Activated CD8-positive, alpha-beta memory T cell treated with anti-CD3 and anti-CD28 coated beads, Interleukin-2, amount 50 U/mL, for 1 hour (primary cell): ENCODE data around the gene NUDT1.

ENCODE experiments used
- DNase-seq: peaks from one replicate; pipeline ENCODE4 v3.0.0-alpha.2; 2020; ENCODE audit errors: extremely low read depth

The NUDT1 gene

DNA sequence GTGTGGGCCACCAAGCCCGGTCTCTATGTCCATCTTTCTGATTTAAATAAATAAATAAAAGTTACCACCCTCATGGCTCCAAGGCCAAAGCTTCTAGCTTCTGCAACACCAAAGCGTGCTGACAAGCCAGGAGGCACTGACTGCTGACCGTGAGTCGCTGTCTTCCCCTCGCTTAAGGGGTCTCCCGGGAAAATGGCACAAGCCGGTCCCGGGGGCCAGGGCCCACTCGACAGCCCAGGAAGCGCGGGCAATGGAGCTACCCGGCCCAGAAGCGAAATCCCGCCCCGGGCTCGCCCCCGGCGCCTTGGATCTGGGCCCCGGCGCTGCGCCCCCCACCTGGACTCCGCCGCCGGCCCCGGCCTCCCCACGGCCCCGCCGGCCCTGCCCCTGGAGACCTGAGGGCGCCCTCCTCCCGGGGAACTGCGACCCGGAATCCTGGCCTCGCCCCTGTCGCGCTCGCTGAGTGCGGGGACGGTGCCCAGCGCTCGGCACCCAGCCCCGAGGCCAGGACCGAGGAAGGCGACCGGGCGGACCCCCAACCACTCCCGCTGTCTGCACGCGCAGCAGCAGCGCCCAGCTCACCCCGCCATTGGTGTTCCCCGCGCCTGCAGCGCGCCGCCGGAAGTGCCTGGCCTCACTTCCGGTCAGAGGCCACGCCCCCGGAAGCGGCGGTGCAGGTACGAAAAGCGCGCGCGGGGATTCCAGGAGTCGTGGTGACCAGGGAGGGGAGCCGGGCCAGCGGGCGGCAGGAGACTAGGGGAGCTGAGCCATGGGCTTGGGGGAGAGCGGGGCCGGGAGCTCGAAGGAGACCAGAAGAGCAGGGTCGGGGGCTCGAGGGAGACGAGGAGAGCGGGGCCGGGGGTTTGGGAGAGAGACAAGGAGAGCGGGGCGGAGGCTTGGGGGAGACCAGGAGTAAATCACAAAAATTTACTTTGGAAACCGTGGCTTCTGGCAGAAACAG, at the start of gene NUDT1, which contains the start of gene MRM2:
Gene NUDT1 (plus strand): TSS at position 647 of the 961 bp plus-strand sequence. CDS start 2,349 bp downstream, outside the sequence.
Gene MRM2 (minus strand): TSS at position 626 of the 961 bp plus-strand sequence. CDS start 36 bp downstream, at position 590.
- DNase-seq: no peak

DNA sequence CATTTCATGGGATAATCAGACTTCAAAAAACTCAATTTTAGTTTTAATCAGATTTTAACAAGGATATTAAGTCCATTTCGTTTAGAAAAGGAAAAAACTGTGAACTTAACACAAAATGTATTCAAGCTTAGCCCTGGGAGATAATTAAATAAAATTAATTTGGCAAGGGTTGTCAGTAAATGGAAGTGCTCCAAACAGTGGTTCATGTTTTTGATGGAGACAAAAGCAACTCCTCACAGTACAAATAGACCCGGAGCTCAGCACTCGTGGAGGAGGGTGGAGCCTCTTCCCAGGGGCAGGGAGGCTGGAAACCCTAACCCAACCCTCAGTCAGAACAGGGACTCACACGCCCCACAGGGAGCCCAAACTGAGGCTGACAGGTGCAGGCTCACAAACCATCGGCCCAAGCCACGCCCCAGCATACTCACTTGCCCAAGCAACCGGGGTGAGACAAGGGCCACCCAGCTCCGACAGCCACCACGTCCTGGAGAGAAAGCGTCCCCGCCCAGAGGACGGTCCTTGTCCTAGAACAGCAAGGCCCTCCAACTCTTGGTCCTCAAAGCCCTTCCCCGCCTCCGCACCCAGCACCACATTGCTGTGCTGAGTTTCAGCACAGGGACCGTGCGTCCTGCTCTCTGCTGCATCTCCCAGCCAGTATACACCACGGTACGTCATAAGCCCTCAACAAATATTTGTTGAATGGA, 49.0 kb upstream of the NUDT1 start:
- no peak for DNase-seq

DNA sequence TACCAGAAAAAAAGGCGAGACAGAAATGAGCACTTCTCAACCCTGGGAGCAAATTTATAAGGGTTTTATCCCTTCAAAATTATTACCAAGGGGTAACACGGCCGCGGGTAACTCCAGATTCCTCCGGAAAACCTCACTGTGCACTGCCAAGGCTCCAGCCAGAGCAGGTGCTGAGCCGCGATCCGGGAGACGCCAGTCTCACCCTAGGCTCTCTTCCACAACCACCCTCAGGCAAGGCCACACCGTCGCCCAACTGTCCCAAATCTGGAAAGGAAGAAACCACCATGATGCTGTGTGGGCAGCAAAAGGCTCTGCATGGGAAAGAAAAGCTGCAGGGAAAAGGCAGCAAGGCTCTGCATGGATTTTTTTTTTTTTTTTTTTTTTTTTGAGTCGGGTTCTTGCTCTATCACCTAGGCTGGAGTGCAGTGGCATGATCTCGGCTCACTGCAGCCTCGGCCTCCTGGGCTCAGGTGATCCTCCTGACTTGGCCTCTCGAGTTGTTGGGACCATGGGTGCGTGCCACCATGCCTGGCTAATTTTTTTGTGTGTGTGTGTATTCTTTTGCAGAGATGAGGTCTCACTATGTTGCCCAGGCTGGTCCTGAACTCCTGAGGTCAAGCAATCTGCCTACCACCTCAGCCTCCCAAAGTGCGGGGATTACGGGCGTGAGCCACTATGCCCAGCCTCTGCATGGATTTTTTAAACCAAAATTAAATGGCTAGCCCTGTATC, 48.3 kb upstream of the NUDT1 start:
- DNase-seq: no peak

DNA sequence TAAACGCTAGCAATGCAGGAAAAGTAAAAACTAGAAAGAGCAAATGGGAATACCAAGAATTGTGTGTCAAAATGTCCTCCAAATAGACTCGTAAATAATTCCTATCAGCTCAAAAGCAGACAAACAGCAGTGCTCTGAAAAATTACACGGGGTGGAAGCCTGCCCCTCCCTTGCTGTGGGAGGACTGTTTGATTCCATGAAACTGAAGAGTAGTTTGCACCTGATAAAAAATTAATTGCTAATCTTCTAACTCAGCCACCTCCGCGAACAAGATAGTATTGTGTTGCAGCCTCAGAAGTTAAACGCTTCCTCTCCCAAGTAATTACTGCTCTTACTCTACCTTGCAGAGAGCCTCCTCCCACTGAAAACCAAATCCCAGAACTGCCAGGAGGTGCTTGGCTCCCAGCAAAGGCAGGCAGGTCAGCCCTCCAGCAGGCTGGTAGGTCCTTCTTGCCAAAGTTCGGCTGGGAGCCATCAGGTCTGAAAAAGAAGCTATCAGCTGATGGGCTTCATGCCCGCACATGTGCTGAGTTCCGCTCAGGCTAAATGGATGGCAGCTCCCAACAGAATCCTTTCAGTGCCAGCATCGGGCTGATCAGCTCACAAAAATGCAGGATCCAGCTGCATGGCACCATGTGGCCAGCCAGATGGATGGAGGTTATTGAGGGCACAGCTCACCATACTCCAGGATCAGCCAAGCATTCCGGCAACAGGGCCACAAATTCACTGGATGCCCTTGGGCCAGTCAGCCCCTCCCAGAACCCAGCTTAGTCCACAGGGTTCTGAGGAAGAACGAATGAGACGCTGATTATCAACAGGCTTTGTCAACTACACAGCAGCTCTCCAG, 46.4 kb upstream of the NUDT1 start:
- no peak for DNase-seq

DNA sequence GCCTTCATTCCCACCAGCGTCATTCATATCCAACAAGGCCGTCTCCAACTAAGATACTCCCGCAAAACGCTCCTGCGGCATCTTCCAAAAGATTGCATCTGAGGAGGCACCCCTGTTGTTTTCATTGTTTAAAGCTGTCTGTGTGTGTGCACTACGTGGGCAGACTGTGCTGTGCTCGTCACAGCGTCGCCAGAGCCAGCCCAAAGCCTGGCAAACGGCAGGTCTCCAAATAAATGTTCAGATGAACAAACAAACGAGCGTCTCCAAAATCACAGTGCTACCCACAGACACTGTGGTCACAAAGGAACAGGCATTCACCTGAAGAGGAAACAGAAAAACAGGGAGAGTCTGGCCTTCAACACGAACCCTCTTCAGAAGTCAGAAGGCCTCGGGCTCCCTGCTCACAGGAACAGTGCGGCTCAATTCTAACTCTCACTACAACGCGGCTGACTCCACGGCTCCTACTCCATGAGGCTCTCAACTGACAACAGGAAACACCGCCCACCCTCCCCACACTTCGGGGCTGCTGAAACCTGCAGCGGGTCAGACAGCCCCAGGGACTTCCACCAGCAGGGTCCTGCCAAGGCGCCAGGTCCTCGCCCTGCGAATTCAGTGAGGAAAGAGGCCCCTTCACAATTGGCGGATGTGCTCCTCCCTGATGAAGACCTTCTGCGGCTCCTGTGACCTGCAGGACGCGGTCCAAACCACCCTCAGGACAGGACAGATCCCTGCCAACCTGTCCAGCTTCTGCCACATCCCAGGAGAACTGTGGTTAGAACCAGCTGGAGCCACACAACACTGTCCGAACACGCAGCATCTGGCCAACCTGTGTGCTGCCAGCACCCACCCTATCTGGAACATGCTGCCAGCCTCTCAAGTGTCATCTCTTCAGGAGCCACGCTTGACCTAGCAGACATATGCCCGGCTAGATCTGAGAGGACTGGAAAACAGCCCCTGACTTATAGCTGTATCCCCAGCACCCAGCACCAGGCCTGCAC, 45.3 kb upstream of the NUDT1 start:
- no peak for DNase-seq

DNA sequence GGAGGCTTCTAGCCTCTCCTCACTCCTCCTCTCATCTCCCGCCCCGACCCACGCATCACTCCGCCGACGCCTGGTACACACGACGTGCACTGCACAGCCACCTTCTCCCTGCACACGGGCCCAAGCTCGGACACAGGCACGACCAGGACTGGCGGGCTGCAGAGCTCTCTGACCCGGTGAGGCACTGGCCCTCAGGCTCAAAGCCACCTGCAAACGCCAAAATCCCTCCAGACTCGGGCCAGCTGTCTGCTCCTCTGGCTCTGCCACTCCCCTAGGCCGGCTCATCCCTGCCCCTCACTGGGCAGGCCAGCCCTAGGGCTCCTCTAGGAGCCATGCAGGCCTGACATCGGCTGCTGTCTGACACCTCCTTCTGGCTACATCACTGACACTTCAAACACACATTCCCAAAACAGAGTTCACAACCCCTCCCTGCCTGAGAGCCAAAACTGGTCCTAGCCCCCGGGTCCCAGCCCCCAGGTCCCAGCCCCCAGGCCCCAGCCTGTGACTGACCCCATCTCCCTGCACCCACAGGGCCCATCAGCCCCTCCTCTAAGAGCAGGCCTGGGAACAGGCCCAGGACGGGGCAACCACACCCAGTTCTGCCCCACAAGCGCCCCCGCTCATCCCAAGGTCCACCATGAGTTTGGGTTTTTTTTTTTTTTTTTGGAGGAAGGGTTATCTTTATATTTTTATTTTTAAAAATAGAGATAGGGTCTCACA, 44.4 kb upstream of the NUDT1 start:
- no peak for DNase-seq

DNA sequence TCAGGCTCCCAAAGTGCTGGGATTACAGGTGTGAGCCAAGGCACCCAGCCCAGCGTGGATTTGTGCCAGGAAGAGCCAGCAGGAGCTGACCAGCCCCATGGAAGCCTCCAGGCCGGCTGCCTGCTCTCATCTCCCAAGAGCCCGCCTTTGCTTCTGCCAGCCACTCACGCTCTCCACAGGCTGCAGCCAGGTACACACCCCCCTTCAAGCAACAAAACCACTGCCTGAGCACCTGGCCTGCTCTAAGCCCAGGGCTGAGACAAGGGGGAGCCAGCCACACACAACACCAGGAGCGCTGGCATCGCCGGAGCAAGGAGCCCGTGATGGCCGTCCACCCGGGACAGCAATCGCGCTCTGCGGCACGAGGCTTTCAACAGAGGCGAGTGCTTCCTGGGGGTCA, 43.8 kb upstream of the NUDT1 start:
- no peak for DNase-seq

DNA sequence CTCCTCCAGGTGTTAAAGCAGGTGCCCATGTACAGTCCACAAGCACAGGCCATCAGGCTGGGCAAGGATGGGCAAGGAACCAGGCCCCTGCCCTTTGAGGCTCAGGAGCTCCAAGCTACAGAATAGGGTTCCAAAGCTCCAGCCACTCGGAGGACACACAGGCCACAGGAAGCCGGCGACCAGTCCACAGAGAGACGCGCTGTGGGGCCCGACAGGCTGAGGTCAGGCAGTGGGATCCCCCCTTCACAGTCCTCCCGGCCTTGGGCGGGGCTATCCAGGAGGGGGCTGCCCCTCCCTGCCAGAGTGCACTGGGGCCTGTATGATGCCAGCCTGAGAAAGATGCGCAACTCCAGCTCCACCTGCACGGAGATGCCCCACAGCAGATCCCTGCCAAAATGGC, 43.3 kb upstream of the NUDT1 start:
- no peak for DNase-seq

DNA sequence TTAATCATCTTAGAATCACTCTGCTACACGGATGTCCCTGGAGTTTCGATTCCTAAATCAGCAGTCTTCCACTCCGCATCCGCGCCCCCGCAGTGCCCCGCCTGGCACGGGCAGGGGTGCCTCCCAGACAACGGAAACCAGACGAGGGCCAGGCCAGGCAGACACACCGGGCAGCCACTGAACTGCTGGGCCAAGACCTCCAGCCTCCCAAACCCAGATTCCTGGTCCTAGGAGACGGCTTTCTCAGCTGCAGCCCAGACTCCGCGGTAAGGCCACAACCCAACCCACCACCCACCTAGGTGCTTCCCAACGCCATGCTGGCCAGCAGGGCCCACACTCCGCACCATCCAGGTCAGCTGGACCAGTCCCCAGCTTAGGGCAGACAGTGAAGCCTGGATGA, 42.5 kb upstream of the NUDT1 start:
- no peak for DNase-seq

DNA sequence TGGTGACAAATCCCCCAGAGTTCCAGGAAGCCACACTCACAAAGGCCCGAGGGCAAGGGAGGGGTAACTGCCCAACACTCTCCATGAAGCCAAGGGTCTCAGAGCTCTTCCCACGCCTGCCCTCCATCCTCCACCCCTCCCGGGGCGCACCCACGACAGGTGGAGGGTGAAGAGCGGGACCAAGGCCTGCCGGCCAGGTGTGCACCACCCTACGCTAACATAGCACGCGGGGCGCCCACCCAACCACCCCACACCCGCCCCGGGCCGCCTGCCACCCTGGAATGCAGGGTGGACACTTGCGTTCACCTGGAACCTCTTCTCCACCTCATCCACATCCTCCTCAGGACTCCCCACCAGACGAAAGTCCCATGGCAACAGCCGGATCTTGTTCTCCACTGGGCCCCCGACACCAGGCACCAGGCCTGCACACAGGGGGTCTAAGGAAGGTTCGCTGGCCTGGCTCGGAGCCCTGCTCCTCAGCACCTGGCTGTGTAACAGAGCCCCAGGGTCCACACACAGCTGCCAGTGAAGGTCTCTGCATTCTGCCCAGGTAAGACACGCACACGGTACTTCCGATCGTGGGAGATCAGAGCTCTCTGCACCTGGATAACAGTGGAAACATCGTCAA, 42.0 kb upstream of the NUDT1 start:
- DNase-seq: no peak

DNA sequence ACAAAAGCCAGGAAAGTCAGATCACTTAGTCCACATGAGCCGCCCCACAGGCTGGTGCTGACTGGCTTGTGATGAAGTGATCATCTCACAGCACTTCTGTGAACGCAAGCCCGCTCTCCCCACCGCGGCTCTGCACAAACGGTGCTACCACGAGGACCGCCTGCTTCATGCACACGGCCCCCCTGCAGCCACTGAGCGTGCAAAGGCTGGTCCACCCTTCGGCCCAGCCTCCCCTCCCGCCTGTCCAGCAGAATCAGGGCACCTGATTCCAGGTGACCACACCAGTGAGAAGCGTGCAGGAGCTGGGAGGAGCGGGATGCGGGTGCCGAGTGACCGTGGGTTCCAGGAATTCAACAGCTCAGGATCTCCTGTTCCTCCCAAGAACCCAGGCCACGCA, 41.4 kb upstream of the NUDT1 start:
- DNase-seq: no peak

DNA sequence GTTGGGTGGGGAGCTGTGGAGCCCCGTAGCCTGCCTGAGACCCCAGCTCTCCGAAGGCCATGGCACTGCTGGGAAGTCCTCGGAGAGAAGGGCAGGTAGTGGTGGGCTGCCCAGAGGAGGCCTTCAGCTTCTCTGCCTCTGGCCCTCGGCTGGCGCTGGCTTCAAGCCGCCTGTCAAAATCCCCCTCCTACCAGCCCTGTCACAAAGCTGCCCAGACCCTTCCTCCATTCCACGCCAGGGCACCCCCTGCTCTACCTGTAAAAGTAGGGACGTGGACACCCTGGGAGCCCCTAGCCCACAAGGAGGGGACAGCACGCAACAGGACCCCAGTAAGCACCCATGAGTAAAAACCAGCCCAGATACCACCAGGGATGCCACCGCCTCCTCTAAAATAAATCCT, 40.9 kb upstream of the NUDT1 start:
- no peak for DNase-seq

DNA sequence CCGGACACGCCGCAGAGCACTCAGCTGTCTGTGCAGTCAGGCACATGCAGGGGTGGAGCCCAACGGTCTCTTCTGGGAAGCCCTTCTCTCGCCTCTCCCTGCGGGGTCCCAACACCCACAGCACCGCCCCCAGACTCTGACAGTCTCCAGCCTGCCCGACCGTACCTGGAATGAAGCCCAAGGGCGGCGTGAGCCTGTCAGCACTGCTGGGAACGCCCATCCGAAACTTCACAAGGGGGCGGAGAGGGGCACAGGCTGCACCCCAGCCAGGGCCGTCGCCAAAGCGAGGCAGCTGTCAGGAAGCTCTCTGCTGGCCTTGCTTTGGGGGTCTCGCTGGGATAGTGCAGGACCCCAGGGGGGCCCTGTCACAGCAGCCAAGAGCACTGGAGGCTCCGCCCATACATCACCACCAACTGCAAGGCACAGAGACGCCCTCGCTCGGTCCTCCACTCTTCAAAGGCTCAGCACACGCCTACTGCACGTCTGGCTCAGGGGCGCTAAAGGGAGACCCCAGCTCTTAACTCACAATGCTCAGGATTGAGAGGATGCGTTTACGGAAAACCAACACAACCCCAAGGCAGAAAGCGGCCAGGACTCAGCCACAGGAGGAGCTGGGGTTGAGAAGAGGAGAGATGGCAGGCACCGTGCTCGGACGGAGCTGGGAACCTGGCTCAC, 40.2 kb upstream of the NUDT1 start:
- no peak for DNase-seq

DNA sequence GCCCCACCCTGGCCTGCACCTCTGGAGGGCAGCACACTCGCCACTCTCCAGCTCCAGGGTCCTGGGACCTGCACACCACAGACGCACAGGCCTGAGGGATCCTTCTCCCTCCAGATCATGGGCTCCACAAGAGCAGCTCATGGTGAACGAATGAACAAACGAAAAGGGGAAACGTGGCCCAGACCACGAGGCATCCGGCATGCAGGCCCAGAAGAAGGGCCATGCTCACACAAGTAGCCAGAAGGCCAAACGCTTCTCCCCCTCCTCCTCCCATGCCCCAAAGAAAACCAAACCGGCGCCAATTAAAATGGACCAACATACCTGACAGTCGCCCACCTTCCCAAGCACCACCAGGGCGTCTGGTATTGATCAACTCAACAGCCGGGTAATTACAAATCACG, 39.7 kb upstream of the NUDT1 start:
- no peak for DNase-seq

DNA sequence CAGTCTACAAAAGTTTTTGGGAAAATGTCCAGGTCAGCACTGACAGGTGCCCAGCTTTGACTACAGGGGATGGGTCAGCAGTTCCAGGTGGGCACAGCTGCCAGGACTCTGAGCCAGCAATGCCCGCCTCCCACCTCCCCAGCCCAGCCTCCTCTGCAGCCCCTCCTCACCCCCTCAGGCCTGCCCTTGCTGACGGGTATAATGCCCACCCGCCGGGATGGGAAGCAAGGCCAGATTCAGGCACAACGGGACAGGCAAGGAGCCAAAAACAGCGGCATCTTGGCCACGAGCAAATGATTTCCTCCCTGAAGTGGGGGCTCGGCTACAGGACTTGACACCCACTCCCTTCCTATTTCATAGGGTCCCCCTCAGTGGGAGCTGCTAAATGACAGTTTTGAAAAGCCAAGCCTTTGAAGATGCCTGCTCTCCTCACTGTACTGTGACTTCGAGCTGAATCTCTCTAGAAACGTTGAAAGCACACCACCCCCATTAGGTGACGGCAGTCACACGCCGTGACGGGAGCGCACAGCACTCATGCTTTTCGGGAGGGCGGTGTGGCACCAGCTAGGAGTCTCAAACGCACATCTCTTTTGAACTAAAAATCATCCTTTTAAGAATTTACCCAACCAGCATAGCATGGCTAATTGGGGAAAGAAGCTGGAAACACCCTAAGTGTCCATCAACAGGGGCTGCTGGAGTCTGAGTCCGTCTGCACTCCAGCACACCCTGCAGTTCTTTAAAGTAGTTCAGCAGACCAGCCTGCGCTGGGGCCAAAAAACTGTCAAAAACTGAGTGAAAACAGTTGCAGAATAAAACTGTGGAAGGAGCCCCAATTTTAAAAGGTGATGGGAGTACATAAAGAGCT, 38.9 kb upstream of the NUDT1 start:
- DNase-seq: no peak

DNA sequence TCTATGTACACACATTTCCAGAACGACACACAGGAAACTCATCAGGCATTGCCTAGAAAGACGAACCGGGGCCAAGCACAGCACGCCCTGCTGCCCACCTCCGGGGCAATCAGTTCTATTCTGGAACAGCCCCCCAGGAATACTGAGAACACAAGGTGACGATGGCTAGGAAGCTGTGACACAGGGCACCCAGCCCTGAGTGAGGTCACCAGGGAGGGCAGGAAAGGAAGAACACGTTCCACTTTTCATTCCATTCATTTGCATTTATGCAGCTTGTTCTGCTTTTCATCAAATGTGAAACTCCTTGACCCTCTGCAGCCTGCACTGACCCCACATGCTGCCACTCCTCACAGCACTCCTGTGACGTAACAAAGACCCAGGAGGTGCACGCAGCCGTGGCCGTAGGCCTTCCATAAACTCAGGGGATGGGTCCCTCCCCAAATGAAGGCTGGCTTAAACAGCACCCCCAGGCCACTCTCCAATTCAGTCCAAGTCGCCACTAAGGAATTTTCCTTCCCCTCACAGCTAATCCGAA, 38.2 kb upstream of the NUDT1 start:
- no peak for DNase-seq

DNA sequence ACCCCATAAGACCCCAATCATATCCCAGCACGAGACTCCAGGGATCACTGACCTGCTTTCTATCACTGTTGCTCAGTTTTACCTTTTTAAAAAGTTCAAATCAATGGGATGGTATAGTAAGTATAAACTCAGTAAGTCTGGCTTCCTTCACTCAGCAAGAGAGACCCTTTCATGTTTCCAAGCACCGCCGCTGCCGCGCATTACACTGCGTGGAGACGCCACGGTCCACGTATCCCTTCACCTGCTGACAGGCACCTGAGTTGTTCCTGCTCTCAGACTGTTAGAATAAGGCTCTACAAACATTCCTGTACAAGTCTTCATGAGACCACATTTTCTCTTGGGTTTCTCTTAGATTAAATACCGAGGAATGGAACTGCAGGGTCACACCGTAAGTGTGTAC, 37.6 kb upstream of the NUDT1 start:
- no peak for DNase-seq
